HEK293T (cell line): ENCODE data around the gene TEAD2.
"Not testable (repeated sequence)": the region's sequence is repeated elsewhere in the genome, so short reads cannot be mapped to it uniquely, and the experiment has no call there.

Experiments used
- CTCF ChIA-PET: fragments of 350-600 bp; formaldehyde crosslinking; extraction: SDS; loops from one replicate; lab custom pipeline; 2021; ENCODE audit warnings: antibody characterized with exemption, inconsistent platforms; lab: Yijun Ruan, JAX
- POLR2A ChIA-PET: fragments of 350-600 bp; formaldehyde crosslinking; extraction: SDS; loops from one replicate; lab custom pipeline; 2020; ENCODE audit warnings: antibody characterized with exemption, inconsistent platforms; lab: Yijun Ruan, JAX
- DNase-seq: peaks from one replicate; pipeline ENCODE4 v3.0.0; 2012; ENCODE audit warnings: mixed read lengths; ENCODE audit errors: extremely low spot score
- ARNT ChIP-seq: fragments of 450-650 bp; IDR thresholded peaks from 2 replicates; pipeline ENCODE4 v1.6.1; 2017; ENCODE audit warnings: mild to moderate bottlenecking
- BHLHE40 ChIP-seq: fragments of 450-650 bp; IDR thresholded peaks from 2 replicates; pipeline ENCODE4 v1.6.1; 2016; ENCODE audit warnings: mild to moderate bottlenecking, moderate library complexity, borderline replicate concordance
- CTBP1 ChIP-seq: fragments of 450-650 bp; IDR thresholded peaks from 2 replicates; pipeline ENCODE4 v1.6.1; 2016; ENCODE audit warnings: borderline replicate concordance
- ELF4 ChIP-seq: fragments of 450-650 bp; IDR thresholded peaks from 2 replicates; pipeline ENCODE4 v1.6.1; 2017; ENCODE audit warnings: antibody characterized with exemption
- FOXA1 ChIP-seq: fragments of 450-650 bp; IDR thresholded peaks from 2 replicates; pipeline ENCODE4 v1.6.1; 2016; ENCODE audit warnings: mild to moderate bottlenecking
- FOXK2 ChIP-seq: fragments of 450-650 bp; IDR thresholded peaks from 2 replicates; pipeline ENCODE4 v1.6.1; 2016; ENCODE audit warnings: mild to moderate bottlenecking
- FOXM1 ChIP-seq: fragments of 450-650 bp; IDR thresholded peaks from 2 replicates; pipeline ENCODE4 v1.6.1; 2017; ENCODE audit warnings: mild to moderate bottlenecking, borderline replicate concordance
- HDGF ChIP-seq: fragments of 450-650 bp; IDR thresholded peaks from 2 replicates; pipeline ENCODE4 v1.6.1; 2017; ENCODE audit warnings: antibody characterized with exemption, borderline replicate concordance
- L3MBTL2 ChIP-seq: fragments of 450-650 bp; conservative IDR thresholded peaks from 2 replicates; pipeline ENCODE4 v1.6.1; 2016; ENCODE audit warnings: mild to moderate bottlenecking
- LEF1 ChIP-seq: fragments of 450-650 bp; IDR thresholded peaks from 2 replicates; pipeline ENCODE4 v1.6.1; 2017; ENCODE audit warnings: mild to moderate bottlenecking, borderline replicate concordance
- NFRKB ChIP-seq: fragments of 450-650 bp; IDR thresholded peaks from 2 replicates; pipeline ENCODE4 v1.6.1; 2016; ENCODE audit warnings: mild to moderate bottlenecking, moderate library complexity
- PKNOX1 ChIP-seq: fragments of 450-650 bp; IDR thresholded peaks from 2 replicates; pipeline ENCODE4 v1.6.1; 2016
- SP1 ChIP-seq: fragments of 450-650 bp; IDR thresholded peaks from 2 replicates; pipeline ENCODE4 v1.6.1; 2017
- SUZ12 ChIP-seq: fragments of 450-650 bp; IDR thresholded peaks from 2 replicates; pipeline ENCODE4 v1.6.1; 2016; ENCODE audit warnings: mild to moderate bottlenecking
- TARDBP ChIP-seq: fragments of 450-650 bp; IDR thresholded peaks from 2 replicates; pipeline ENCODE4 v1.6.1; 2016
- ZNF384 ChIP-seq: fragments of 450-650 bp; IDR thresholded peaks from 2 replicates; pipeline ENCODE4 v1.6.1; 2016

TEAD2 gene

GRCh38 chr19:49316284-49316683 lies 45.9 kb downstream of the TEAD2 start:
- ChIA-PET CTCF (no interaction called here), POLR2A (no interaction called here)
- TF ChIP-seq NFRKB = no peak
- no peak for TF ChIP-seq SP1
- no peak for TF ChIP-seq CTBP1
- TF ChIP-seq ZNF384 = no peak
- TF ChIP-seq ARNT = no peak
- no peak for TF ChIP-seq SUZ12
- TF ChIP-seq L3MBTL2 = no peak
- no peak for TF ChIP-seq FOXK2
- TF ChIP-seq LEF1 = no peak
- no peak for TF ChIP-seq ELF4
- TF ChIP-seq FOXM1 = no peak
- no peak for TF ChIP-seq BHLHE40
- no peak for TF ChIP-seq FOXA1
- TF ChIP-seq PKNOX1 = no peak

GRCh38 chr19:49315111-49315510 lies 47.1 kb downstream of the TEAD2 start:
- POLR2A ChIA-PET = no interaction called here

More at GRCh38 chr19:49316284-49316683, 45.9 kb downstream of the TEAD2 start:
- DNase-seq = no peak

GRCh38 chr19:49309087-49309486 lies 53.1 kb downstream of the TEAD2 start:
- ChIA-PET CTCF (no interaction called here), POLR2A (no interaction called here)
- DNase-seq = no peak
- TF ChIP-seq NFRKB (no peak), BHLHE40 (no peak), ARNT (no peak), L3MBTL2 (no peak), LEF1 (no peak), PKNOX1 (no peak), ZNF384 (no peak)

More at GRCh38 chr19:49315111-49315510, 47.1 kb downstream of the TEAD2 start:
- no peak for DNase-seq
- CTCF ChIA-PET = no interaction called here
- TF ChIP-seq SP1 = no peak
- no peak for TF ChIP-seq L3MBTL2
- no peak for TF ChIP-seq ELF4
- TF ChIP-seq TARDBP = no peak
- no peak for TF ChIP-seq ZNF384
- TF ChIP-seq CTBP1 = no peak
- no peak for TF ChIP-seq NFRKB
- TF ChIP-seq BHLHE40 = no peak
- no peak for TF ChIP-seq SUZ12
- no peak for TF ChIP-seq LEF1
- TF ChIP-seq PKNOX1 = no peak
- no peak for TF ChIP-seq HDGF
- TF ChIP-seq FOXK2 = no peak
- no peak for TF ChIP-seq ARNT
- TF ChIP-seq FOXA1 = no peak
- no peak for TF ChIP-seq FOXM1

GRCh38 chr19:49306734-49307133 lies 55.5 kb downstream of the TEAD2 start:
- CTCF ChIA-PET, DNase-seq, POLR2A ChIA-PET: not testable (repeated sequence)

GRCh38 chr19:49301866-49302252 lies 60.4 kb downstream of the TEAD2 start:
- ChIA-PET POLR2A (no interaction called here), CTCF (interaction anchor here (0.6 to 1.9 kb wide), 8 partner anchors 10 to 122 kb away, joined by 3 to 10 read pairs (median 4); no protein-coding TSS in a partner anchor)
- DNase-seq = no peak
- no peak for TF ChIP-seq FOXK2
- TF ChIP-seq ZNF384 = no peak

GRCh38 chr19:49301165-49301865 lies 60.9 kb downstream of the TEAD2 start:
- CTCF ChIA-PET = interaction anchor here (0.6 to 1.9 kb wide), 11 partner anchors 10 to 123 kb away, joined by 3 to 10 read pairs (median 4); no protein-coding TSS in a partner anchor
- TF ChIP-seq BHLHE40 = no peak
- peak; percentile 58 for TF ChIP-seq PKNOX1
- DNase-seq = peak; percentile 90
- POLR2A ChIA-PET = no interaction called here

GRCh38 chr19:49298653-49299052 lies 63.6 kb downstream of the TEAD2 start:
- CTCF ChIA-PET, DNase-seq, POLR2A ChIA-PET: not testable (repeated sequence)
